Testis (tissue), 3 donors: ENCODE measurements around the gene MTR. TPM values are rescaled to one million over a fixed set of nuclear protein-coding genes. Genes with fewer than 3 reads are reported as not detected.

Experiments
- DNase-seq: peaks from one replicate; pipeline ENCODE4 v3.0.0-alpha.2; 2019
- H3K27ac ChIP-seq, 2 donors: fragments of 200-600 bp; sonication (generic); one replicate each; pipeline ENCODE4 v1.5.1; 2019
- H3K27me3 ChIP-seq: fragments of 200-600 bp; sonication (generic); one replicate; pipeline ENCODE4 v1.5.1; 2019
- H3K36me3 ChIP-seq: fragments of 200-600 bp; sonication (generic); one replicate; pipeline ENCODE4 v1.5.1; 2017; ENCODE audit warnings: low read depth; ENCODE audit errors: missing control alignments
- H3K4me1 ChIP-seq: fragments of 200-600 bp; sonication (generic); one replicate; pipeline ENCODE4 v1.5.1; 2019
- H3K4me3 ChIP-seq, 2 donors: fragments of 200-600 bp; sonication (generic); one replicate each; pipeline ENCODE4 v1.5.1; 2017 to 2019
- H3K9me3 ChIP-seq: fragments of 200-600 bp; sonication (generic); one replicate; pipeline ENCODE4 v1.5.1; 2017
- CTCF ChIP-seq, 3 experiments: fragments of 450-650 bp in 2 of 3; fragments of 200-600 bp in 1 of 3; sonication (generic) in 1 of 3; IDR thresholded peaks; one replicate each; pipeline ENCODE4 v1.5.1; 2016 to 2019; ENCODE audit warnings: antibody characterized with exemption in 3 of 3, mild to moderate bottlenecking in 2 of 3, moderate library complexity in 1 of 3
- POLR2A ChIP-seq: fragments of 450-650 bp; IDR thresholded peaks from one replicate; pipeline ENCODE4 v1.6.1; 2017; ENCODE audit warnings: antibody characterized with exemption, mild to moderate bottlenecking, moderate library complexity
- WGBS, 2 donors: methylation state at CpG; one replicate each; pipeline ENCODE4 v1.1.5; 2018; 5-methylcytosine and 5-hydroxymethylcytosine counted together
- intact Hi-C: fragments of 100-400 bp; cut with DNase I; formaldehyde crosslinking; loops from one replicate; pipeline ENCODE4 v1.15.1; 2023; ENCODE audit warnings: low total_unique reads
- polyA plus RNA-seq: library from polyadenylated mRNA; stranded (reverse); fragments of 350-450 nt; fragmentation: Illumina TruSeq; extraction: RNeasy Lipid Tissue Mini Kit (QIAGEN cat#74804); gene quantifications from one replicate; pipeline ENCODE4 v1.2.3, GENCODE V29; 2014; ENCODE audit warnings: low read depth, low replicate concordance; ENCODE audit not compliant: insufficient read depth
- total RNA-seq, 2 donors: library from RNA; depleted of rRNA; stranded (reverse); fragments of >200 nt; gene quantifications; one replicate each; pipeline ENCODE4 v1.2.3, GENCODE V29; 2016

Gene MTR
- total and polyA plus RNA-seq, 3 donors from 2014 or later, result 23.4 to 65.4 (median 54.0) TPM

GRCh38 chr1:236922190-236922589, 127.1 kb downstream of the MTR start:
- Histone ChIP-seq H3K36me3 (no peaks in the 10 kb centered on the region), H3K4me3 (no peak overlapping the region)
- intact Hi-C loops, result no loop called here

GRCh38 chr1:236925386-236925785, 130.3 kb downstream of the MTR start:
- TF ChIP-seq POLR2A, result no peak
- TF ChIP-seq CTCF (IDR thresholded peaks at IDR 0.05), result no peak
- intact Hi-C loops, result no loop called here
- 80 to 93% methylated on average over 4 of the region's 4 CpGs for WGBS, 2 donors
- Histone ChIP-seq H3K27me3 (no peaks in the 10 kb centered on the region), H3K27ac (no peak overlapping the region), H3K36me3 (no peaks in the 10 kb centered on the region), H3K4me1 (no peaks in the 10 kb centered on the region), H3K9me3 (no peaks in the 10 kb centered on the region), H3K4me3 (no peak overlapping the region)
- DNase-seq, result no peak

More at GRCh38 chr1:236922190-236922589, 127.1 kb downstream of the MTR start:
- TF ChIP-seq POLR2A, result no peak
- no peak for TF ChIP-seq CTCF (IDR thresholded peaks at IDR 0.05)
- no peak for DNase-seq
- no peaks in the 10 kb centered on the region for H3K4me1 ChIP-seq
- no peak overlapping the region for H3K27ac ChIP-seq
- H3K27me3 ChIP-seq, result no peaks in the 10 kb centered on the region
- WGBS, 2 donors, result 90 to 91% methylated on average over 2 of the region's 2 CpGs
- H3K9me3 ChIP-seq, result no peaks in the 10 kb centered on the region

GRCh38 chr1:236930503-236930902, 135.4 kb downstream of the MTR start:
- no peaks in the 10 kb centered on the region for H3K4me1 ChIP-seq
- TF ChIP-seq CTCF (IDR thresholded peaks at IDR 0.05), result no peak
- H3K36me3 ChIP-seq, result no peaks in the 10 kb centered on the region
- intact Hi-C loops, result no loop called here
- DNase-seq, result no peak
- no peak overlapping the region for H3K27ac ChIP-seq
- H3K9me3 ChIP-seq, result no peaks in the 10 kb centered on the region
- WGBS, 2 donors, result 85 to 94% methylated on average over 4 of the region's 4 CpGs
- H3K4me3 ChIP-seq, result no peak overlapping the region
- no peaks in the 10 kb centered on the region for H3K27me3 ChIP-seq

- intact Hi-C loops, result no loop called here
- Histone ChIP-seq H3K4me1 (no peaks in the 10 kb centered on the region), H3K36me3 (no peaks in the 10 kb centered on the region), H3K4me3 (no peak overlapping the region), H3K27ac (no peak overlapping the region), H3K27me3 (no peaks in the 10 kb centered on the region), H3K9me3 (no peaks in the 10 kb centered on the region)
- no peak for TF ChIP-seq POLR2A
- TF ChIP-seq CTCF (IDR thresholded peaks at IDR 0.05), result no peak
- 62 to 75% methylated on average over 5 of the region's 5 CpGs for WGBS, 2 donors
- no peak for DNase-seq
Measured at GRCh38 chr1:236938760-236939159, 143.7 kb downstream of the MTR start.

GRCh38 chr1:236942431-236942830, 147.3 kb downstream of the MTR start:
- TF ChIP-seq CTCF (IDR thresholded peaks at IDR 0.05), result no peak
- no peak for TF ChIP-seq POLR2A
- Histone ChIP-seq H3K27me3 (no peaks in the 10 kb centered on the region), H3K4me1 (no peaks in the 10 kb centered on the region), H3K4me3 (no peak overlapping the region), H3K9me3 (no peaks in the 10 kb centered on the region), H3K27ac (no peak overlapping the region), H3K36me3 (no peaks in the 10 kb centered on the region)
- intact Hi-C loops, result no loop called here
- DNase-seq, result no peak
